CD14-positive monocyte (primary cell): ENCODE results near the gene MMP15. TPM values are rescaled to one million over a fixed set of nuclear protein-coding genes. Genes with fewer than 3 reads are reported as not detected.

ENCODE experiments used
- DNase-seq, 3 donors: peaks; one replicate each; pipeline ENCODE4 v3.0.0-alpha.2; 2011 to 2022
- H2AFZ ChIP-seq: 2 replicates; pipeline ENCODE4 v1.6.0; 2012; ENCODE audit warnings: mild to moderate bottlenecking, low read depth, low read length, inconsistent platforms; ENCODE audit not compliant: insufficient read depth, poor library complexity, severe bottlenecking
- H3K27ac ChIP-seq, 2 donors: 1 replicate in 1 of 2; 2 replicates in 1 of 2; pipeline ENCODE4 v1.5.1; 2012 to 2013; ENCODE audit warnings: low read length in 2 of 2, control low read depth in 1 of 2, inconsistent platforms in 1 of 2, low read depth in 1 of 2, mild to moderate bottlenecking in 1 of 2
- H3K27me3 ChIP-seq, 2 donors: one replicate each; pipeline versions ENCODE4 v1.6.0 to v1.6.1; 2011 to 2013; ENCODE audit warnings: low read length in 2 of 2; ENCODE audit not compliant: control insufficient read depth in 2 of 2, insufficient read depth in 2 of 2
- H3K36me3 ChIP-seq, 2 donors: replicated peaks in 1 of 2; 1 replicate in 1 of 2; 2 replicates in 1 of 2; pipeline versions ENCODE4 v1.5.1 to v1.6.1; 2012 to 2013; ENCODE audit warnings: low read length in 2 of 2, control low read depth in 1 of 2, inconsistent platforms in 1 of 2, mild to moderate bottlenecking in 1 of 2; ENCODE audit not compliant: insufficient read depth in 2 of 2, control insufficient read depth in 1 of 2
- H3K4me1 ChIP-seq, 2 donors: 1 replicate in 1 of 2; 2 replicates in 1 of 2; pipeline versions ENCODE4 v1.5.1 to v1.6.1; 2012 to 2013; ENCODE audit warnings: low read length in 2 of 2, control low read depth in 1 of 2, inconsistent platforms in 1 of 2, mild to moderate bottlenecking in 1 of 2, moderate library complexity in 1 of 2; ENCODE audit not compliant: insufficient read depth in 2 of 2, control insufficient read depth in 1 of 2
- H3K4me2 ChIP-seq: replicated peaks from 2 replicates; pipeline ENCODE3; 2012; ENCODE audit warnings: low read length, moderate library complexity, mild to moderate bottlenecking; ENCODE audit not compliant: poor library complexity, severe bottlenecking; ENCODE audit errors: extremely low read depth
- H3K4me3 ChIP-seq, 3 experiments: fragments of 200-600 bp in 1 of 3; sonication (generic) in 1 of 3; replicated peaks in 1 of 3; 1 replicate in 2 of 3; 2 replicates in 1 of 3; pipeline ENCODE4 v1.5.1; 2011 to 2013; ENCODE audit warnings: low read length in 3 of 3, mild to moderate bottlenecking in 3 of 3, control low read depth in 2 of 3, low read depth in 2 of 3, inconsistent platforms in 1 of 3, moderate library complexity in 1 of 3
- H3K79me2 ChIP-seq: 2 replicates; pipeline ENCODE4 v1.6.0; 2012; ENCODE audit warnings: mild to moderate bottlenecking, control low read depth, inconsistent platforms, low read length, moderate library complexity; ENCODE audit not compliant: insufficient read depth
- H3K9ac ChIP-seq: 2 replicates; pipeline ENCODE4 v1.6.0; 2017; ENCODE audit warnings: low read length, mild to moderate bottlenecking; ENCODE audit not compliant: insufficient read depth, poor library complexity, severe bottlenecking
- H3K9me3 ChIP-seq, 2 donors: replicated peaks in 1 of 2; 1 replicate in 1 of 2; 2 replicates in 1 of 2; pipeline versions ENCODE4 v1.5.1 to v1.6.1; 2012 to 2013; ENCODE audit warnings: low read length in 2 of 2, control low read depth in 1 of 2; ENCODE audit not compliant: control insufficient read depth in 1 of 2, insufficient read depth in 1 of 2
- H4K20me1 ChIP-seq: 2 replicates; pipeline ENCODE4 v1.6.0; 2012; ENCODE audit warnings: mild to moderate bottlenecking, low read length, control low read depth, moderate library complexity; ENCODE audit not compliant: insufficient read depth
- H3K27ac Mint-ChIP-seq, 7 donors: one replicate each; pipeline ENCODE4 v1.8.0; 2020; ENCODE audit warnings: mild to moderate bottlenecking in 7 of 7, mixed read lengths in 7 of 7, moderate library complexity in 6 of 7, inconsistent platforms in 2 of 7
- H3K27me3 Mint-ChIP-seq, 3 donors: one replicate each; pipeline ENCODE4 v1.8.0; 2021 to 2022; ENCODE audit warnings: low read depth in 3 of 3, mild to moderate bottlenecking in 3 of 3, mixed read lengths in 3 of 3, moderate library complexity in 3 of 3, inconsistent platforms in 1 of 3
- H3K36me3 Mint-ChIP-seq, 2 donors: one replicate each; pipeline ENCODE4 v1.8.0; 2020; ENCODE audit warnings: mixed read lengths in 2 of 2, inconsistent platforms in 1 of 2, mild to moderate bottlenecking in 1 of 2
- H3K4me1 Mint-ChIP-seq: one replicate; pipeline ENCODE4 v1.8.0; 2020; ENCODE audit warnings: mild to moderate bottlenecking, mixed read lengths
- H3K4me3 Mint-ChIP-seq, 2 donors: one replicate each; pipeline ENCODE4 v1.8.0; 2020; ENCODE audit warnings: mild to moderate bottlenecking in 2 of 2, mixed read lengths in 2 of 2, moderate library complexity in 1 of 2
- H3K9me3 Mint-ChIP-seq, 7 donors: one replicate each; pipeline ENCODE4 v1.8.0; 2020 to 2022; ENCODE audit warnings: mixed read lengths in 7 of 7, mild to moderate bottlenecking in 6 of 7, moderate library complexity in 6 of 7, inconsistent platforms in 2 of 7
- CTCF ChIP-seq: fragments of 200-600 bp; IDR thresholded peaks from one replicate; pipeline ENCODE4 v1.8.0; 2022; ENCODE audit warnings: antibody characterized with exemption, mild to moderate bottlenecking
- WGBS: methylation state at CpG from one replicate; pipeline ENCODE4 v1.1.5; 2013; ENCODE audit warnings: missing lambda C conversion rate; ENCODE audit not compliant: insufficient coverage; 5-methylcytosine and 5-hydroxymethylcytosine counted together
- intact Hi-C, 2 donors: fragments of 100-400 bp; cut with micrococcal nuclease; formaldehyde crosslinking; loops; one replicate each; pipeline versions ENCODE4 v1.15.0 to v1.15.1; 2023
- polyA plus RNA-seq, 3 donors: library from polyadenylated mRNA; depleted of rRNA in 1 of 3; unstranded in 2 of 3; stranded (reverse) in 1 of 3; fragments of 300-500 nt in 2 of 3; fragments of >200 nt in 1 of 3; fragmentation: Illumina TruSeq in 2 of 3; gene quantifications; 1 replicate in 2 of 3; 2 replicates in 1 of 3; pipeline ENCODE4 v1.2.3, GENCODE V29; 2012 to 2021

MMP15 gene
- polyA plus RNA-seq, 3 donors: not detected

DNA sequence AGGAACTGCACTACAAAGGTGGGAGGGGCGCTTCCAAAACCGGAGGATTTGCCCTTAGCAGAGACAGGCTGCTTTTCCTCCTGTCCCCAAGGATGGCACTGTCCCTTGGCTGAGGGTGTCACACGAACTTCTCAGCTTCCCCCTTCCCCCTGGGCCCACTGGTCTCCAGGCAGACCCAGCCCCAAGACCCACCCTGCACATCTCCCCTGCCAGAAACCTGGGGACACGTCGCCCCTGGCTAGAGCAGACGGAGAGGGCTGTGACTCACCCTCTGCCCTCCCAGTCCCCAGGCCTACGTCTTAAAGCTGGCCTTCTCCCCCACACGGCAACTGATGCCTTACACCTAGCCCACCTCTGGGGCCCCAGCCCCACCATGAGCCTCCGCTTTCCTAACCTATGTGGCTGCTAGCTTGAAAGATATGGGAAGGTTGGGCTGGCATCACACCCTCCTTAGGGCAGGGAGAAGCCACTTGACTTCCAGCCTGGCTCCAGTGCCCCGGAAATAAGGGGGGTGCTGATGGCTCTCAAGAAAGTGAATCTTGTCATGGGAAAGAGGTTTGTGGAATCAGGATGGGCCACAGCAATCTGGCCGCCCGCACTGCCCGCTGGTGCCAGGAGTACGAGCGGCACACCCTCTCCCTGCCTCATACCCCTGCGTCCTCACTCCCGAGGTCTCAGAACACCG is 29.7 kb upstream of the MMP15 start:
- Histone ChIP-seq H3K79me2 (peaks cover 47% of the 10 kb centered on the region), H3K36me3 (peaks cover 27 to 36% of the 10 kb centered on the region in 2 donors), H3K4me3 (no peak overlapping the region), H3K9ac (no peak overlapping the region), H3K27ac (peak overlapping the region; percentile 11 to 20), H3K9me3 (no peaks in the 10 kb centered on the region), H4K20me1 (peaks cover 72% of the 10 kb centered on the region), H3K4me1 (peaks cover 52 to 61% of the 10 kb centered on the region in 2 donors), H3K27me3 (no peaks in the 10 kb centered on the region), H3K4me2 (no peak overlapping the region), H2AFZ (no peak overlapping the region)
- Mint-ChIP-seq H3K9me3 (peaks cover 0 to 2% (median 0%) of the 10 kb centered on the region in 7 donors), H3K36me3 (peaks cover 30 to 43% of the 10 kb centered on the region in 2 donors), H3K27me3 (no peaks in the 10 kb centered on the region), H3K4me1 (peaks cover 58% of the 10 kb centered on the region), H3K4me3 (no peak overlapping the region), H3K27ac (peak overlapping the region in 4 of 7 donors; percentile 10 to 43 (median 26))
- no peak for TF ChIP-seq CTCF
- intact Hi-C loops: no loop called here
- DNase-seq: no peak
- WGBS: 95% methylated on average over 12 of the region's 18 CpGs

GRCh38 chr16:57996406-57997175 is 29.0 kb upstream of the MMP15 start:
- Histone ChIP-seq H3K27ac (no peak overlapping the region), H4K20me1 (peaks cover 72% of the 10 kb centered on the region), H3K4me3 (no peak overlapping the region), H2AFZ (no peak overlapping the region), H3K36me3 (peaks cover 27 to 36% of the 10 kb centered on the region in 2 donors), H3K4me1 (peaks cover 54 to 68% of the 10 kb centered on the region in 2 donors), H3K27me3 (no peaks in the 10 kb centered on the region), H3K9me3 (no peaks in the 10 kb centered on the region), H3K79me2 (peaks cover 50% of the 10 kb centered on the region), H3K9ac (no peak overlapping the region), H3K4me2 (no peak overlapping the region)
- H3K4me1 Mint-ChIP-seq: peaks cover 62% of the 10 kb centered on the region
- 98% methylated on average over 60 of the region's 62 CpGs for WGBS
- H3K36me3 Mint-ChIP-seq: peaks cover 30 to 43% of the 10 kb centered on the region in 2 donors
- peaks cover 0 to 2% (median 0%) of the 10 kb centered on the region in 7 donors for H3K9me3 Mint-ChIP-seq
- no peaks in the 10 kb centered on the region for H3K27me3 Mint-ChIP-seq
- intact Hi-C loops: no loop called here
- no peak for TF ChIP-seq CTCF
- no peak overlapping the region for H3K27ac Mint-ChIP-seq
- no peak for DNase-seq
- no peak overlapping the region for H3K4me3 Mint-ChIP-seq
